Sciatic nerve (tissue), 2 donors: Measurements from ENCODE around the gene SLC43A3. TPM values are rescaled to one million over a fixed set of nuclear protein-coding genes. Genes with fewer than 3 reads are reported as not detected.
"Not testable (repeated sequence)": the region's sequence is repeated elsewhere in the genome, so short reads cannot be mapped to it uniquely, and the experiment has no call there.

Experiments used
- ATAC-seq: fragments of 200-7000 bp; cut with Tn5 transposase; one replicate; pipeline ENCODE4 v1.9.1; 2020; ENCODE audit warnings: mild to moderate bottlenecking, moderate library complexity
- DNase-seq: peaks from one replicate; pipeline ENCODE4 v3.0.0-alpha.2; 2020; ENCODE audit warnings: low spot score
- intact Hi-C: fragments of 100-400 bp; cut with DNase I; formaldehyde crosslinking; loops from one replicate; pipeline ENCODE4 v1.14.2; 2022
- total RNA-seq: library from RNA; stranded (reverse); fragmentation: NEBNext Ultra II Directional; extraction: Animal tissue kit (Norgen Biotek cat#: 25700); gene quantifications from one replicate; pipeline ENCODE4 v1.2.1, GENCODE V29; 2021
- donor health status: DM: no; HTN: no; CAD: no.
- donor health status: DM: no; HTN: no; CAD: no.

The SLC43A3 gene
- total RNA-seq, 1 donor from 2014 or later: 75.4 TPM

GRCh38 chr11:57370941-57371340 lies 56.0 kb downstream of the SLC43A3 start:
- no peak for DNase-seq
- no peak for ATAC-seq
- intact Hi-C loops: no loop called here

- intact Hi-C loops: no loop called here
- DNase-seq (no peak), ATAC-seq (no peak)
These were observed 56.7 kb downstream of the SLC43A3 start for GRCh38 chr11:57370251-57370650.

- intact Hi-C loops: no loop called here
- no peak for DNase-seq
- no peak for ATAC-seq
These were observed 58.1 kb downstream of the SLC43A3 start for GRCh38 chr11:57368845-57369232.

- intact Hi-C loops: no loop called here
- ATAC-seq (no peak), DNase-seq (no peak)
These were observed 58.6 kb downstream of the SLC43A3 start for GRCh38 chr11:57368106-57368844.

- ATAC-seq: no peak
- DNase-seq: no peak
- intact Hi-C loops: no loop called here
These were observed 61.9 kb downstream of the SLC43A3 start for GRCh38 chr11:57364851-57365660.

- intact Hi-C loops: no loop called here
- no peak for DNase-seq
- ATAC-seq: no peak
These were observed 63.5 kb downstream of the SLC43A3 start for GRCh38 chr11:57363131-57364080.

- no peak for DNase-seq
- no peak for ATAC-seq
- intact Hi-C loops: no loop called here
These were observed 65.0 kb downstream of the SLC43A3 start for GRCh38 chr11:57361926-57362325.

GRCh38 chr11:57361420-57361819 lies 65.5 kb downstream of the SLC43A3 start:
- intact Hi-C loops, ATAC-seq, DNase-seq: not testable (repeated sequence)

- ATAC-seq (no peak), DNase-seq (no peak)
These were observed 65.9 kb downstream of the SLC43A3 start for GRCh38 chr11:57360991-57361390.

GRCh38 chr11:57359896-57360690 lies 66.8 kb downstream of the SLC43A3 start:
- no peak for DNase-seq
- intact Hi-C loops: no loop called here
- no peak for ATAC-seq

More at GRCh38 chr11:57360991-57361390, 65.9 kb downstream of the SLC43A3 start:
- intact Hi-C loops: no loop called here

GRCh38 chr11:57359396-57359795 lies 67.5 kb downstream of the SLC43A3 start:
- intact Hi-C loops: no loop called here
- ATAC-seq (no peak), DNase-seq (no peak)

GRCh38 chr11:57358991-57359390 lies 67.9 kb downstream of the SLC43A3 start:
- intact Hi-C loops: no loop called here
- ATAC-seq (no peak), DNase-seq (no peak)

GRCh38 chr11:57358543-57358961 lies 68.4 kb downstream of the SLC43A3 start:
- no peak for DNase-seq
- intact Hi-C loops: no loop called here

GRCh38 chr11:57357856-57358255 lies 69.1 kb downstream of the SLC43A3 start:
- no peak for DNase-seq
- ATAC-seq: peak; percentile 29
- intact Hi-C loops: no loop called here

More at GRCh38 chr11:57358543-57358961, 68.4 kb downstream of the SLC43A3 start:
- ATAC-seq: no peak

GRCh38 chr11:57357310-57357709 lies 69.6 kb downstream of the SLC43A3 start:
- intact Hi-C loops: no loop called here
- DNase-seq (no peak), ATAC-seq (no peak)
